ENCODE data around the gene DNAH8.

The DNAH8 gene

DNA sequence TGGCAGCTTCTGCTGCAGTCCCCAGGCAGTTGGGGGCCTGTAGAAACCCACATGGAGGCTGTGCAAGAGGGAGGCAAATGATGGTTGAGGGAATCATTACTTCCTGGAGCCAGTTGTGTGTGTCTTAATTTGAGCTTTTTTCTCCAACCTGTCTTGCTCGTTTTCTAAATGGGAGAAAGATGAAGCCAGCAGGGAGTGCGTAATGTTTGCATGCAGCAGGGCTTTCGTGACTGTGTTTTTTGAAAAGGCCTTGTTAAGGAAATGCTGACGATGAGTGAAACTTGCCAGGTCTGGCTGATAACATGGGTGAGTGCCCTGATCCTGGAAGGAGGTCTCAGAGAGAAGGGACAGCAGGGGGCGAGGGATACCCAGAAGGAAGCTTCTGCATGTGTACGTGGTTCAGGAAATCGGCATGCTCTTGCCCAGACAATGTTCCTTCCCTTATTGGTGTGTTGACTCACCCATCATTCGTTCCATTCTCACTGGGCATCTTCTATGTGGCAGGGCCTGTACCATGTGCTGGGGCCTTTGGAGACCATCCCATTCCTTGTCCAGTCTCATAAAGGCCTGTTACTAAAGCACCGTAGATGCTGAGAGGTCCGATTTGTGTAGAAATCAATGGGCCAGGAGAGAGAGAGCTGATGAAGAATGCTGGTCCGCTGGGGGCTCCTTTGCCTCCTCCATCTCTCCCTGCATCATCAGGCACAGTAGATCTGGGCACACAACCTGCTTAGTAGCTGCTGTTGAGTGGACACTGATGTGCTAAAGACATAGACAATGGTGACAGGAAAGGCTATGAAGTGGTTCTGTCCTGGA lies 360.9 kb downstream of the DNAH8 start:
- DNase-seq (ENCODE audit: low read depth) = no peak

GRCh38 chr6:39076623-39077535 lies 361.8 kb downstream of the DNAH8 start:
- no peak for DNase-seq (ENCODE audit: low read depth)

GRCh38 chr6:39077882-39078594 lies 362.9 kb downstream of the DNAH8 start:
- no peak for DNase-seq (ENCODE audit: low read depth)

DNA sequence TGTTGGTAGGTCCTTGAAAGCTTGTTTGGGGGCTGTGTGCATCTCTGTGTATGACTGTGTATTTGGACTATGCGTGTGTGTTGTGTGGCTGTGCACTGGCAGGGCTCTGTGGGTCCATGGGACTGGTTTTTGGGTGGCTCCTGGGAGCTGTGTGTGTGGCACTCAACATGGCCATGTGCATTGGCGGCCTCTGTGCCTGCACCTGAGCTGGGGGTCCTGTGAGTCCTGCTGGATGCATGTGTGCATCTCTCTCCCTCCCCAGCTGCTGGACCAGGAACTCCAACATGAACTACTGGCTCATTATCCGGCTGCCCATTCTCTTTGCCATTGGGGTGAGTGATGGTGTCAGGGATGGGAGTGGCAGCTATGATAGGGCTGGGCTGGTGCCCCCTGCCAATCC lies 363.6 kb downstream of the DNAH8 start:
- DNase-seq (ENCODE audit: low read depth) = no peak

- no peak for DNase-seq (ENCODE audit: low read depth)
These were observed 364.4 kb downstream of the DNAH8 start for GRCh38 chr6:39079197-39080125.

Measured in HS-27A (cell line).